NCI-H2196 treated with DMSO at 0.1 percent for 48 hours (cell line): Measurements from ENCODE around the gene WIPI1.
"Not testable (repeated sequence)": the region's sequence is repeated elsewhere in the genome, so short reads cannot be mapped to it uniquely, and the experiment has no call there.

ENCODE experiments used
- DNase-seq: peaks from one replicate; lab custom pipeline; 2025; ENCODE audit not compliant: unreplicated experiment; lab: John Stamatoyannopoulos, UW

Gene WIPI1

DNA sequence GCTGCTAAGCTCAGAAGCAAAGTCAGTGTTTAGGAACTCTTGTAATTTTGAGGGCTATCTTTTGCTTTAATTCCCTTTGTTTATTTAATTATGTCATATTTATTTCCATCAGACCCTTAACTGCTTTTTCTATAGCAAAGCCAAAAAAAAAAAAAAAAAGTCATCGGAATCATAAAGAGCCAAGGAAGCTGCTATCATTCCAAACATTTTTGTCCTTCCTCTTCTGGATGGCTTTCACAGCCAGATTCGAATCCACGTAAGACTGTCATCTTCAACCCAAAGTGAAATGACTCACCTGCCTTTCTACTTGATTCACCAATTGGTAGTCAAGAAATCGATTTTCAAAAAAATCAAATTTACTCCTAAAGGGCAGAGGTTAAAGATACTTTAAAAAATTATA lies 38.4 kb downstream of the WIPI1 start:
- no peak for DNase-seq

GRCh38 chr17:68417317-68417716 lies 40.0 kb downstream of the WIPI1 start:
- no peak for DNase-seq

GRCh38 chr17:68414901-68415300 lies 42.4 kb downstream of the WIPI1 start:
- not testable (repeated sequence) for DNase-seq

DNA sequence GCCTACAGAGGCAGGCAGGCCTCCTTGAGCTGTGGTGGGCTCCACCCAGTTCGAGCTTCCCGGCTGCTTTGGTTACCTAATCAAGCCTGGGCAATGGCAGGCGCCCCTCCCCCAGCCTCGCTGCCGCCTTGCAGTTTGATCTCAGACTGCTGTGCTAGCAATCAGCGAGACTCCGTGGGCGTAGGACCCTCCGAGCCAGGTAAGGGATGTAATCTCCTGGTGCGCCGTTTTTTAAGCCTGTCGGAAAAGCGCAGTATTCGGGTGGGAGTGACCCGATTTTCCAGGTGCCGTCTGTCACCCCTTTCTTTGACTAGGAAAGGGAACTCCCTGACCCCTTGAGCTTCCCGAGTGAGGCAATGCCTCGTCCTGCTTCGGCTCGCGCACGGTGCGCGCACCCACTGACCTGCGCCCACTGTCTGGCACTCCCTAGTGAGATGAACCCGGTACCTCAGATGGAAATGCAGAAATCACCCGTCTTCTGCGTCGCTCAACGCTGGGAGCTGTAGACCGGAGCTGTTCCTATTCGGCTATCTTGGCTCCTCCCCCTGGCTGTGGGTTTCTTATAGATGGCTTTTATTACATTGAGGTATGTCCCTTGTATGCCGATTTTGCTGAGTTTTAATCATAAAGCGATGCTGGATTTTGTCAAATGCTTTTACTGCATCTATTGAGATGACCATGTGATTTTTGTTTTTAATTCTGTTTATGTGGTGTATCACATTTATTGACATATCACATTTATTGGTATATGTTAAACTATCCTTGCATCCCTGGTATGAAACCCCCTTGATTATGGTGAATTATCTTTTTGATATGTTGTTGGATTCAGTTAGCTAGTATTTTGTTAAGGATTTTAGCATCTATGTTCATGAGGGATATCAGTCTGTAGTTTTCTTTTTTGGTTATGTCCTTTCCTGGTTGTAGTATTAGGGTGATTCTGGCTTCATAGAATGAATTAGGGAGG lies 43.4 kb downstream of the WIPI1 start:
- DNase-seq: not testable (repeated sequence)

- DNase-seq: not testable (repeated sequence)
Measured at GRCh38 chr17:68407656-68408055, 49.6 kb downstream of the WIPI1 start.

GRCh38 chr17:68403837-68404236 lies 53.5 kb downstream of the WIPI1 start:
- not testable (repeated sequence) for DNase-seq

DNA sequence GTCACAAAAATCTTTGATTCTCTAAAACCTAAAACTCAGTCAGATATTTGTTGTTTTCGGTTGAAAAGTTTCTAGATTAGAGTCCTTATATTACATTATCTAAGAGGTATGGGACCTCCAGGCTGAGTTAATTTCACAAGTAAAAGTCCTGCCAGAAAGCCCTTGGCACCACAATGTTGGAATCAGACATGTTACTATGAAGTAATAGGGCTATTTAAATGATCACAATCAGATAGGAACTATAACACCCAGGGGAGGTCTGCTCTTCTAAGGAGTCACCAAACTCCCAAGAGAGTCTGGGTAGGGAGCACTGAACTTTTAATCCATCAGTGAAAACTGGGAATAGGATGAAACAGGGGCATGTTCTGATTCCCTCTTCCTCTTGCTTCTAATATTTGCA lies 54.2 kb downstream of the WIPI1 start:
- DNase-seq: no peak

GRCh38 chr17:68401288-68401687 lies 56.0 kb downstream of the WIPI1 start:
- no peak for DNase-seq

DNA sequence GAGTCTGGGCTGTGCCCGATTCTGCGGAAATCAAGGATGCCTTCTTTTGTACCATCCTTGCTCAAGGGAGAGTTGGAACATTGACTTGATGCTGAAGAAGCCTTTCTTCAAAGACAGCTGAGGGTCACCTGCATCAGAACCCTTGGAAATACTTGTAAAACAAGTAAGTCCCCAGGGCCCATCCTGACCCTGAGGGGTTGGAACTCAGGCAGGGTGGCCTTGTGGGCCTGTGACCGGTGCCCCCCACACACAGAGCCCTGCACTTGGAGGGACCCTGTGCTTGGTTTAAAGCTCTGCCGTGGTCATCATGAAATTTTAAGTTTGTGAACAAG lies 56.9 kb downstream of the WIPI1 start:
- DNase-seq: no peak

GRCh38 chr17:68399638-68400403 lies 57.5 kb downstream of the WIPI1 start:
- no peak for DNase-seq

- DNase-seq: peak; percentile 40
Measured at GRCh38 chr17:68398691-68399637, 58.3 kb downstream of the WIPI1 start.

DNA sequence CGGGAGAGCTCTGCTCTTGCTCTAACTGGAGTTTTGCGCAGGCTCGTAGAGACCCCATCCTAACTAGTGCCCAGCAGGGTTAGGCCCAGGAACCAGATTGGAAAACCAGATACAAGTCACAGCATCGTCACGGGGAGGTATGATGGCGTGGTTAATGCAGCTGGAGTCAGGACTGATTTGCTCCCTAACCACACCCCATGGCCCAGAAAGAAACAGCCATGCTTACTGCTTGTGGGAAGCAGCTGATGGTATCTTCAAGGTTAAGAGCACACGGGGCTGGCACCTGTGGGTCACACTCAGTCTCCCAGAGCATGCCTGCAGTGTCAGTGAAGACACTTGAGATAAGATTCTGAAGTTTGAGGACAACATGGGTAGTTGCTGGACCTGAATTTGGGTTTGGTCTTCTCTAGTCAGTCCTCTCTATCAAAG lies 60.2 kb downstream of the WIPI1 start:
- DNase-seq: no peak

GRCh38 chr17:68396226-68397107 lies 60.8 kb downstream of the WIPI1 start:
- no peak for DNase-seq

GRCh38 chr17:68394608-68395331 lies 62.5 kb downstream of the WIPI1 start:
- DNase-seq: no peak

- DNase-seq: no peak
Measured at GRCh38 chr17:68391561-68392268, 65.6 kb downstream of the WIPI1 start.

- no peak for DNase-seq
Measured at GRCh38 chr17:68390888-68391545, 66.3 kb downstream of the WIPI1 start.

DNA sequence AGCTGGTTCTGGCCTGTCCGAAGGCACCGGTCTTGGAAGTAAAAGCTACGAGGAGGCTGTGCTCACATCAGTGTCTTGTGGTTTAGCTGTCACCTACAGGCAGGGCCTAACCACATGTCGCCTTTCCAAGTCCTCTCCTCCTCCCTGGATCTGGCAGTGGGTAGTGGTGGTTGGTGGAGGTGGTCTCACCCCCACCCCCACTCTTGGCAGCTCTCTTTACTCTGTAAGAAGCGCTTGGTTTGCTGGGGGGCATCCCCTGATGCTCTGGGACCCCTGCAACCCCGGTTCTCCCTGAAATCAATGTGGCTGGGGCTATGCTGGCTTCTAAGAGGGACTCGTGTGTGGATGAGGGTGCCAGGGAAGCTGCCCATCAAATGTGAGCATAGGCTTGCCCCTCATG lies 68.3 kb downstream of the WIPI1 start:
- DNase-seq: no peak
